GM19397 (cell line): ENCODE measurements around the gene FAM210A.
"Not testable (repeated sequence)": the region's sequence is repeated elsewhere in the genome, so short reads cannot be mapped to it uniquely, and the experiment has no call there.

ENCODE experiments used
- ATAC-seq: cut with Tn5 transposase; IDR thresholded peaks from one replicate; pipeline ENCODE4 v1.9.1; 2021; ENCODE audit warnings: mild to moderate bottlenecking, moderate library complexity; ENCODE audit not compliant: unreplicated experiment

The FAM210A gene, protein sequence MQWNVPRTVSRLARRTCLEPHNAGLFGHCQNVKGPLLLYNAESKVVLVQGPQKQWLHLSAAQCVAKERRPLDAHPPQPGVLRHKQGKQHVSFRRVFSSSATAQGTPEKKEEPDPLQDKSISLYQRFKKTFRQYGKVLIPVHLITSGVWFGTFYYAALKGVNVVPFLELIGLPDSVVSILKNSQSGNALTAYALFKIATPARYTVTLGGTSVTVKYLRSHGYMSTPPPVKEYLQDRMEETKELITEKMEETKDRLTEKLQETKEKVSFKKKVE

DNA sequence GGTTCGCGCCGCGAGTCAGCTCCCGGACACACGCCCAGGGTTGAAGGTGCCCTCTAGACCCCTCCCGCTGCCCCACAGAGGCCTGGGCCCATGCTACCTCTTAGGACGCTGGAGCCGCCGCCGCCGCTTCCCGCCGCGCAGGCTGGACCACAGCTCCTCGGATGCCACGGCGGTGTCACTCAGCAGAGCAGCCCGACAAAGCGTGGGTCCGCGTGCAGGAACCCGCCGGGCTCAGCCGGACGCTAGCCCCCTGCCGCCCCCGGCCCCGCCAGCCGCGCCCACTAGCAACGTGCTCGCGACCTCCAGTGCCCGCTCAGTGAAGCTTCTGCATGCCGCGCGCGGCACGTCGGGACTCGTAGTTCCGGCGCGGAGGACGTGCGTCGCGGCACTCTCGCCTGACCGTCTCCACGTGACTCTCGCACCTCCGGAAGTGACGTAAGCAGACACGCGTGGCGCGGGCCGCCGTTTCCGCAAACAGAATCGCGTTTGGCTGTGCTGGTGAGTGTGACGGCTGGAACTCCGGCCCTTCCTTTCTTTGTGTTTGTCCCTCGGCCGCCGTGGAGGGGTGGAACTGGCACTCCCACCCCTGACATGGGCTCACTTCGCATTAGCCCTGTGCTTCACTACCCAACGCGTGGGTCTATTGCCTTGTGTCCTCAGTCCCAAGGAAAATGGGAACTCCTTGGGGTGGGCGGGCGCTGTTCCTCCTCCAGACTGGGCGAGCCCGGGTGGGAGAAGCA lies at the start of gene FAM210A, which contains the start of gene RNMT:
TSS of gene FAM210A (minus strand) at position 327 of the 740 bp plus-strand sequence. CDS start 44,481 bp downstream, outside the sequence.
TSS of gene RNMT (plus strand) at position 442 of the 740 bp plus-strand sequence. CDS start 4,845 bp downstream, outside the sequence.
- ATAC-seq: peak; percentile 97

DNA sequence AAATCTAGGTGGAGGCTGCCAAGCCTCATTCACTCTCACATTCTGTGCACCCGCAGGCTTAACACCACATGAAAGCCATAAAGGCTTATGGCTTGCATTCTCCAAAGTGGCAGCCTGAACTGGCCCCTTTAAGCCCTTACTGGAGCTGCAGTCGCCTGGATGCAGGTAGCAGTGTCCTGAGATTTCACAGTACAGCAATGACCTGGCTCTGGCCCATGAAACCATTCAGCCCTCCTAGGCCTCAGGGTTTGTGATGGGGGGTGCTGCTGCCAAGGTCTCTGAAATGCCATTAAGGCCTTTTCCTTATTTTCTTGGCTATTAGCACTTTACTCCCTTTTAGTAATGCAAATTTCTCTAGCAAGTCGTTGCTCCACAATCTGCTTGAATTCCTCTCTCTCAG lies 48.7 kb upstream of the FAM210A start:
- ATAC-seq: no peak

DNA sequence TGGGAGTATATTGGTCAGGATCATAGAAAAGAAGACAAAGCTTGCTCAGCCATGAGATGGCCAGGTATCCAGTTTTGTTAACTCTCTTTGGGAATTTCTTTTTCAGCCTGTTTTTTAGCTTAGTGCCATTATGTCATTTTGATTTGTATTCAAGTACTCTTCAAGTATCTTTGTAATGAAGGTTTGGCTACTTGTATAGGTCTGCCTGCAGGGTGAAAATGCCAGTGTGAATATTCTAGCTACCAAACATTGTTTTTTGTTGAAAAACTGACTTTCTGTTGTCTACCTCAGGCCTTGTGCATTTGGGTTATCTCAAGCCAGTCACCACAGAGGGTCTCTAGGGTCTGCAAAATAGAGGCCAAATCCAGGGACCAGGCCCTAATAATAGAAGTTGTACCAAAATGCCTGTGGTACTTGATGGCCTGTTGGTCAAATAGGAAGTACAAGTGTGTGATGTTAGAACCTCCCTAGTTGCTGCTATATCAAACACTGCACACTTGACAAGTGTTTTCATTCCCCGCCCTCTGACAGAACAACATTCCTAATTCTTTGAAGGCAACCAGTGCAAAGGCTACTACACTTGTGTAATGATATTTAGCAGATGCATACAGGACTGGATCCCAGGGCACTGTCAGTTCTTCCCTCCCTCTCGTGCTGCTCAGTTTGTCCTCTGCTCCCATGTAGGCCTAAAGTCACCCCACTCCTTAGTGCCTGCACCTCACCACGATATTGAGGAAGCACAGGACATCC lies 36.5 kb upstream of the FAM210A start:
- no peak for ATAC-seq

DNA sequence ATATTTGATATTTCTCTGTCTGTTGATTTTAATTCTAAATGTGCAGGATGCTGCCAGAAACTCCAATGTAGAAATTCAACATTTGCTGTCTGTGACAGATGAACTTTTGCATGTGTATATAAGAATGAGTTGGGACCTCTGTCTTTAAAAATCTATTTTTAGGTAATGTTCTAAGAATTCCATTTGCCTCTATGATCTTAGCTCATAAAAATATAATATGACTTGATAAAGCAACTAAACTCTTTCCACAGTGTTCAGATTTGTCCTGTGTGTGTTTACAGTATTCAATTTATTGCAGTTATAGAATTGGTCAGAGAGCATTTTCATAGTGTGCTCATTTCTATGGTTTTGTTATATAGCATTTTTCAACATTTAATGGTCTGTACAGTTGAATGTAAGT lies 33.7 kb upstream of the FAM210A start:
- no peak for ATAC-seq

DNA sequence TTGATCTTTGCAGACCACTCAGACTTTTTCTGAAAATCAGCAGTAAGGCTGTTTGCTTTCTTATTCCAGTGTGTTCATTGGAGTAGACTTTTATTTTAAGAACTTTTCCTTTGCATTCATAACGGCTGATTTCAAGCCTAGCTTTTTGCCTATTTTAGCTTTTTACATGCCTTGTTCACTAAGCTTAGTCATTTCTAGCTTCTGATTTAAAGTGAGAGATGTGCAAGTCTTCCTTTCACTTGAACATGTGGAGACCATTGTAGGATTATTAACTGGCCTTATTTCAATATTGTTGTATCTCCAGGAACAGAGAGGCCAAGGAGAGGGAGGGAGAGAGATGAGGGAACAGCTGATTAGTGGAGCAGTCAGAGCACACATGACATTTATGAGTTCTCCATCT lies 32.3 kb upstream of the FAM210A start:
- no peak for ATAC-seq

DNA sequence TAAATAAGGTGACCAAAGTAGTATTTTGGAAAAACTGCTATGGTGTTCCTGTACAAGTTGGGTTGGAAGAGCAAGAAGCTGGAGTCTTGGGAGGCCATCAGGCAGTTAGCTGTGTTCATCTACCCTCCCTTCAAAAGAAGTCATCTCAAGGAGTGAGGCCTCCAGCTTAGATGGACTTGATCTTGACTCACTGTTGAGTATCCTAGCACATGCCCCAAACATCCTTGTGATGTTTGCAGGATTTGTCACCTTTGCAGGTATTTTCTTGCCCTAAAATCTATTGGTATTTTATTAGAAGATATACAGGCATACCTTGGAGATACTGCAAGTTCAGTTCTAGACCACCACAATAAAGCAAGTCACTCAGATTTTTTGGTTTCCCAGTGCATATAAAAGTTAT lies 30.3 kb upstream of the FAM210A start:
- ATAC-seq: no peak

DNA sequence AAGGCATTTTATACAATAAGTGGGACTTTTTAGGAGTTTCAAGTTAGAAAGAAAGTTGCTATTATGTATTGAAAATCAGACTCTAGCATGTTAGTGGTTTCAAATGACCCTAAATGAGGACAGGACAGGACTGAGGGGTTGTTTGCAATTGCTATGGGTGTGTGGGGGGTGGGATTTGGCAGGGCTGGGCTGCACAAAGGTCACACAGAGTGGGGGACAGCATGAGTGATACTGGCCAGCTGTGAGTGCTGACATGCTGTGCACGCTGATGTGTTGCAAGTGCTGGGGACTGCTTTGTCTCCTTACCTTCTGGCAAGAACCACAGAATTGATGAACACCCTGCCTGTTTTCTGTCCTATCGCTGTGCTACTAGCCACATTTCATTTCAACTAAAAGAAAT lies 29.9 kb upstream of the FAM210A start:
- no peak for ATAC-seq

DNA sequence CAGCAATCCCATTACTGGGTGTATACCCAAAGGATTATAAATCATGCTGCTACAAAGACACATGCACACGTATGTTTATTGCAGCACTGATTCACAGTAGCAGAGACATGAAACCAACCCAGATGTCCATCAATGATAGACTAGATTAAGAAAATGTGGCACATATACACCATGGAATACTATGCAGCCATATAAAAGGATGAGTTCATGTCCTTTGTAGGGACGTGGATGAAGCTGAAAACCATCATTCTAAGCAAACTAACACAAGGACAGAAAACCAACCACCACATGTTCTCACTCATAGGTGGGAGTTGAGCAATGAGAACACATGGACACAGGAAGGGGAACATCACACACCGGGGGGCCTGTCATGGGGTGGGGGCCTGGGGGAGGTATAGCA lies 25.2 kb upstream of the FAM210A start:
- ATAC-seq: not testable (repeated sequence)

DNA sequence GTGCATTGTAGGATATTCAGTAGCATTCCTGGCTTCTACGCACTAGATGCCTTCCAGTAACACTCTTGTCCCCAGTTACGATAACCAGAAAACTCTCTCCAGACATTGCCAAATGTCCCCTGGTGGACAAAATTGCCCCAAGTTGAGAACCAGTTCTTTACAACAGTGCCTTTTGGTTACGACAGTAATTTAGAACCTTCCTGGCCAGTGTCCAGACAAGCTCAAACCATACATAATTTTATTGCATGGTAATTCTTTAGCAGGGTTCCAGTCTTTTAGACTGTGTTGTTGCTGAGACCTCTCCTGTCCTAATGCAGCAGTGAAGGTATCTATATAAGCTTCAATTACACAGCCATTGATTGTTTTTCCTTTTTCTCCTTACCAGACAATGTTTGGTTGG lies 20.3 kb upstream of the FAM210A start:
- ATAC-seq: no peak

DNA sequence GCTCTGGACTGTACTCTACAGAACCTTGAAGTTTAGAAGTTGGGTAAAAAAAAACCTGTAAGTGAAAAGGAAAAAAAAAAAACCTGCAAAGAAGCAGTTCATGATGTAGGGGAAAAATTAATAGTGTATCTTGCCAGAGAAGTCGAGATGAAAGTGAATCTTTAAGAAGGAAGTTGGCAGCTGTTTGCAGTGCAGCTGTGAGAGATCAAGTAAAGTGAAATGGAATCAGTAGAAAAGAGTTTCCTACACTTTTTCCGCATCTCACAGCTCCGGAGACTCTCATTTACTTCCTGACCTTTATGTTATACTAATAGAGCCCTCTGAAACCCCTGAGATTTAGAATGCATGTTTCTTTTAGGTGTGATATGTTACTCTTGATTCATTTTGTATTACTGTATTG lies 19.3 kb upstream of the FAM210A start:
- ATAC-seq: no peak

DNA sequence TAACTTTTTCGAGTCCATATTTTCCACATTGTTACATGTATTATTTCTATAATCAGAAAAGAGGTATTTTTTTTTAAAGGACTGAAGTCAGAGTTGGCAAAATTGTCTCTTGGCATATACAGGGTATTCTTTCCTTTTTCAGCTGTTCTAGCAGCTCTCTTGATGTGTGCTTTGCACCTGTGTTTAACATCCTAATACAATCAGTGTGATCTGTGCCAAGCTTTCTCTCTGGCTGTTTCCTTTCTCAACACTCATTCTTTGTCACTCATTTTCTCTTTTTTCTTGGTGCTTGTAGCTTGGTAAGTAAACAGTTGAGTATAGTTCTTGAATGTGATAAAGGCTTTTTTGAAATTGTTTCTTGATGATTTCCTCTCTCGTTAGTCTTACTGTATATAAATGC lies 9.3 kb upstream of the FAM210A start:
- ATAC-seq: no peak

DNA sequence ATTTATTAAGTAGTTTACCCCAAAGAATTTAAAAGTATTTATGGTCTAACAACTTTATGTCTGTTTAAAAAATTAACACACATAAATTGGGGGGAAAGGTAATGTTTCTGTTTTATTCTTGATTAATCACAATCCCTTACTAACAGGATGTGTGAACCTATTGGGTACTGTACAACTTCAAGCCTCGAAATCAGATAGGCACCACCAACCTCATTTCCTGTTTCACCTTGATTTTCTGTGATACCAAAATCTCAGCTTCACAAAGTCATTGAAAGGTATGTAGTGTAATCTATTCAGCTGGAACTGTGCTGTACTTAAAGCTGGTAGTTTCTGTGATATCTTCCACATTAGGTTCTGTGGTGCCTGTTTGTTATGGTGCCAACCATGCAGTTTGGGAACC lies 4.1 kb upstream of the FAM210A start:
- ATAC-seq: no peak

DNA sequence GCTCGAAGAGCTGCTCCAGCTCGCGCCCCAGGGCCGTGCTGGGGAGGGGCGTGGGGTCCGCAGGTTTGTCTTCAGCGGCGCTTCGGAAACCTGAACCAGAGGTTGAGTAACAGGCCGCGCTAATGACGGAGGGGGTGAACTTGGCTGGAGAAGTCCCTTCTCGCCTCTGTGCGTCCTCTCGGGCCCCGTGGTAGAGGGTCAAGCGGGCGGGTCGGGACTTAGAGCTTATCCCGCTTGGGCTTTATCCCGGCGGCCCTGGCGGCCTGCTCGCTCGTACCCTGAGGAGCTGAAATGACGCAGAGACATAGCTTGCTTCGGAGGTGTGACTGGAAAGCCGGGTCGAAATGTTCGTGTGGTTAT lies 594 bp upstream of the FAM210A start:
- ATAC-seq: no peak

DNA sequence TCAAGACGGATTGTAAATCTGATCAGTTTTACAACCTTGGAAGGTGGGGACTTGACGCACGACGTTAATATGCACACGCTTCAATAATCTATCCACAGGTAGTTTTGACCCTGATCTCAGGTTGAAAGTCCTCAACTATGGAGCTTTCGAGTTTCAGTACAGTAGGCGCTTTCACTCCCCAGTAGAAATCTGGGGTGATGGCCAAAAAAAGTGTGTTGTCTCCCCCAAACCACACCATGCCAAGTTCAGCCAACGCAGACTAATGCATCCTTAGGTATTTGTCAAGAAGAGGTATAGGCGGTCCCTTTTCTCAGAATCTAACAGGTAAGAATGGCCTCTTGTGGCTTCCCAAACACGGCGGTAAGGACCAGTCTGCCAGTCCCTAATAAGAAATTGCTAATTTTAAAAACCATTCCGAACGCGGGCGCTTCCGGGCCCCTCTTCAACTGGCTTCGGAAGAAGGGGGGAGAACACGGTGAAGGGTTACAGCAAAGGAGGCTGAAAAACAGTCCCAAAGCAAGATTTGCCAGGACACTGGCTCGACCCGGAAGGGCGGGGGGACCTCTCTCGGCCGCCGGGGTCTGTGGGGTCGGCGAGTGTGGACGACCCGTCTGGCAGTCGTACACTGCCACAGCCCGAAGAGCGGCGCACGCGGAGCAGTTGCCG lies 659 bp downstream of the FAM210A start:
- ATAC-seq: no peak

DNA sequence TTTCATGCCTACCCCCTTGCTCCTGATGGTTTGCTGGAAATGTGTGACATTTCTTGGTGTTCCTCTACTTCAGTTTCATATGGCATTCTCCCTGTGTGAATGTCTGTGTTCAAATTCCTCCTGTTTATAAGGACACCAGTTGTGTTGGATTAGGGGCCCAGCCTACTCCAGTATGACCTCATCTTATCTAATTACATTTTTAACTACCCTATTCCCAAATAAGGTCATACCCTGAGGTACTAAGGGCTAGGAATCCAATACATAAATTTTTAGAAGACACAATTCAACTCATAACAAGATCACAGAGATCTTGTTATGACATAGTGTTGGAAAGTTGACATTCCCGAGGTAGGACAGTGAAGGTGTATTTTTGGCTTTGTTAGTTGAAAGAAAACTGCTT lies 5.5 kb downstream of the FAM210A start:
- no peak for ATAC-seq

DNA sequence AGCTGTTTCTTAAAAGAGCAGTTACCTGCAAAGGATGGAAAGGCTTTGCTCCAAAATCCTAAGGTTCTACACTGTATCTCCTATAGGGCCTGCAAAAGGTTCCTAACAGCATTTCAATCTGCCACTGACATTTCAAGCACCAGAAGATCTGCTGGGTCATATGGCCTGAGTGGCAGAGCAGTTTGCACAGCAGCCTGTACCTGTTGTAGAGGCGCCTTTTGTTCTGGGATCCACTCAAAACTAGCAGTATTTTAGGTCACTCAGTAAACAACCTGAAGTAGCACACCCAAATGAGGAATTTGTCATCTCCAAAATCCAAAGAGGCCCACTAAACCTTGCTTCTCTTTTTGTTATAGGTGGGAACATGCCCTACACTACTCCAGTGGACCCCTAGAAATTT lies 6.2 kb downstream of the FAM210A start:
- no peak for ATAC-seq

DNA sequence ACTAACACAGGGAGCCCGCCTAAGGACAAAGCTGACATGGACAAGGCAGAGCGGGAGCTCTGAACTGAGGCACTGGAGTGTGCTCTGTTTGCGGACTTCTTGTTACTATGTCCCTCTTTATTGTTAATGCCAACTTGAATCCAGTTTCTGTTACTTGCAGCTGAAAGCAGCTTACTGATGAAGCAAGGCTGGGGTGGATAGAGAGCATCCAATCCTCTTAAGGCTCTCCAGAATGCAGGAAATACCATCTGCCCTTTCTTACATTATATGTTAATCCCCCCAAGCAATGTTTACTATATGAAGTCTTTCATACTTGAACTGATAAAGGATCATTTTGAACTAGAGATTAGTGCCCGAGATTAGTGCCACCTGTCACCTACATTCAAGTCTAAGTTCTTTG lies 9.4 kb downstream of the FAM210A start:
- ATAC-seq: no peak

DNA sequence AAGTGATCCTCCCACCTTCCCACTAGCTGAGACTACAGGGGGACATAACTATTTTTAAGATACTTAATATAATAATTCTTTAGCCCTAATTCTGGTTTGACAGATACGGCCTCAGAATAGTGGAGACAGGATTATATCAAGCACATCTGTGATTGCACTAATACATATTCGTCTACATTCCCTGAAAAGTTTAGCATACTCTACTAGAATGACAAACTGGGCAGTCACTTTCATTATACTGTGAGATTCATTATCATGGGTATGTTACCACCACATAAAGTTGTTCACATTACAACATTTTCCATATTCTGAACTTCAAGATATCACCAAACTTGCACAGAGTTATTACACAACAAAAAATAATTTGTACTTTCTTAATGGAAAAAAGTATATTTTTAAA lies 11.0 kb downstream of the FAM210A start:
- no peak for ATAC-seq

DNA sequence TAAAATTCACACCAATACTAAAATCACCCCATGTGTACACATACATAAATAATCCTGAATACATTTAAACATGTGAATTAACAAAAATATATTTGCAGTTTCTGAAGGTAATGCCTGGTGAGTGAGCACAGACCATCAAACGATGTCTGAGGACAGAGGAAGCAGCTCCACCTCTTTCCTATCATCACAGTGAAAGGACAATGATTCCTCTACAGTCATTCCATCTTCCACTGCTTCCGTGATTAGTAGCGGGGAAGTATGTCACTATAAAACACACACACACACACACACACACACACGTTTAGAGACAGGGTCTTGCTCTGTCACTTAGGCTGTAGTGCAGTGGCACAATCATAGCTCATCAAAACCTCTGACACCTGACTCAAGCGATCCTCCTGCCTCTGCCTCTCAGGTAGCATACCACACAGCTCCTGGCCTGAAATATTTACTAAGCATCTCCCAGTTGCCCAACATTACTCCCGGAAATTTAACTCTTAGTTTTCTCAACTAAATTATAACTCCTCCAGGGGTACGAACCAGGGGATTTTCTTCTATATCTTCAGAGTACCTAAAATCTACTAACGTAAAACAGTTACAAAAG lies 12.8 kb downstream of the FAM210A start:
- no peak for ATAC-seq

DNA sequence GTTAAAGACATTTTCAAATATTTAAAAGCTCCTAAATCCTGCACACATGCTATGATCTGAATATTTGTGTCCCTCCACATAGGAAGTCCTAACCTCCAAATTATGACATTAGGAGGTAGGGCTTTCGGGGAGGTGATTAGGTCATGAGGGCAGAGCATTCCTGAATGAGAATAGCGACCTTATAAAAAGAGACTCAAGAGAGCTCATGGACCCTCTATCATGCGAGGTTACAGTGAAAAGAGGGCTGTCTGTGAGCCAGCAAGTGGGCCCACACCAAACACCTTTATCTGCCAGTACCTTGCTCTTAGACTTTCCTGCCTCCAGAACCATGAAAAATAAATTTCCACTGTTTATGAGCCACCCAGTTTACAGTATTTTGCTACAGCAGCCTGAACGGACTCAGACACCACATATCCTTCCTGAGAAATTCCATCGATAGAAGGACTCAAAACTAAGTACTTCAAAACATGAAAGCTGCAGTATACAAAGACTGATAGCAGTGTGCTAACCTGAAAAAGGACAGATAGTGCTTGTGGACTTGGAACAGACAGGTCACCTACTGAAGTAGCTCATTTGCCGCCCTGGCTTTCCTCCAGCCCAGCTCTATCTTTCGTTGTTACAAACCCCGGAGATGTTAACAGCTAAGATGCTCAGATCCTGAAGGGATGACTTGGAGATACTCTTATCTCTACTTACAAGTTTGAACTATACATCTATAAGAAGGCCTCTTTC lies 13.8 kb downstream of the FAM210A start:
- ATAC-seq: no peak
